Mesendoderm (in vitro differentiated cells): ENCODE results near the gene PER2.
"Not testable (repeated sequence)": the region's sequence is repeated elsewhere in the genome, so short reads cannot be mapped to it uniquely, and the experiment has no call there.

Source experiments
- DNase-seq: peaks from one replicate; pipeline ENCODE4 v3.0.0; 2013
- H2AK5ac ChIP-seq: 2 replicates; pipeline ENCODE4 v1.6.1; 2013; ENCODE audit warnings: low read length, inconsistent platforms
- H2BK120ac ChIP-seq: 2 replicates; pipeline ENCODE4 v1.6.1; 2013; ENCODE audit warnings: low read depth, mild to moderate bottlenecking, low read length, moderate library complexity, mixed read lengths
- H2BK15ac ChIP-seq: replicated peaks from 2 replicates; pipeline ENCODE4 v1.6.1; 2013; ENCODE audit warnings: low read depth, mild to moderate bottlenecking, moderate library complexity
- H2BK5ac ChIP-seq: 2 replicates; pipeline ENCODE4 v1.6.1; 2013; ENCODE audit warnings: low read length, inconsistent platforms
- H3K18ac ChIP-seq: 2 replicates; pipeline ENCODE4 v1.6.1; 2013; ENCODE audit warnings: mild to moderate bottlenecking, low read length, mixed read lengths
- H3K23ac ChIP-seq: one replicate; pipeline ENCODE4 v1.6.1; 2013; ENCODE audit warnings: low read length
- H3K27ac ChIP-seq: 2 replicates; pipeline ENCODE4 v1.5.1; 2013; ENCODE audit warnings: low read depth, mild to moderate bottlenecking, inconsistent platforms, low read length, moderate library complexity
- H3K27me3 ChIP-seq: 2 replicates; pipeline ENCODE4 v1.6.1; 2013; ENCODE audit warnings: low read length, control low read depth, mild to moderate bottlenecking, inconsistent platforms; ENCODE audit not compliant: insufficient read depth, poor library complexity
- H3K36me3 ChIP-seq: 2 replicates; pipeline ENCODE4 v1.6.1; 2013; ENCODE audit warnings: low read length, inconsistent platforms; ENCODE audit not compliant: control insufficient read depth, insufficient read depth
- H3K4ac ChIP-seq: one replicate; pipeline ENCODE4 v1.6.1; 2013; ENCODE audit warnings: low read depth, mild to moderate bottlenecking, low read length, moderate library complexity
- H3K4me1 ChIP-seq: 2 replicates; pipeline ENCODE4 v1.6.1; 2013; ENCODE audit warnings: low read depth, low read length, inconsistent platforms; ENCODE audit not compliant: control insufficient read depth
- H3K4me2 ChIP-seq: 2 replicates; pipeline ENCODE4 v1.6.1; 2013; ENCODE audit warnings: low read length
- H3K4me3 ChIP-seq: 2 replicates; pipeline ENCODE4 v1.5.1; 2013; ENCODE audit warnings: mild to moderate bottlenecking, low read length
- H3K56ac ChIP-seq: one replicate; pipeline ENCODE4 v1.6.1; 2013; ENCODE audit warnings: low read length
- H3K79me1 ChIP-seq: 2 replicates; pipeline ENCODE4 v1.6.1; 2013; ENCODE audit warnings: low read length, inconsistent platforms
- H3K79me2 ChIP-seq: 2 replicates; pipeline ENCODE4 v1.6.1; 2013; ENCODE audit warnings: mild to moderate bottlenecking, low read length; ENCODE audit not compliant: control insufficient read depth, insufficient read depth
- H3K9ac ChIP-seq: 2 replicates; pipeline ENCODE4 v1.6.1; 2013; ENCODE audit warnings: low read length, inconsistent platforms
- H4K5ac ChIP-seq: one replicate; pipeline ENCODE4 v1.6.1; 2013; ENCODE audit warnings: low read length
- H4K8ac ChIP-seq: one replicate; pipeline ENCODE4 v1.6.1; 2013; ENCODE audit warnings: low read depth, mild to moderate bottlenecking, control low read depth, low read length, moderate library complexity
- WGBS: extraction: QIAGEN DNeasy Blood & Tissue Kit; methylation state at CpG from one replicate; pipeline ENCODE4 v1.1.7; 2013; ENCODE audit warnings: low lambda C conversion rate, missing lambda C conversion rate; ENCODE audit not compliant: insufficient coverage; ENCODE audit errors: extremely low coverage; 5-methylcytosine and 5-hydroxymethylcytosine counted together

Gene PER2

GRCh38 chr2:238315031-238315595, 26.7 kb upstream of the PER2 start:
- no peaks in the 10 kb centered on the region for H3K79me1 ChIP-seq
- no peaks in the 10 kb centered on the region for H3K27me3 ChIP-seq
- H3K4me1 ChIP-seq, result no peaks in the 10 kb centered on the region
- no peak overlapping the region for H2BK120ac ChIP-seq
- no peak overlapping the region for H3K4ac ChIP-seq
- H3K56ac ChIP-seq, result no peak overlapping the region
- no peak overlapping the region for H2AK5ac ChIP-seq
- H3K4me3 ChIP-seq, result no peak overlapping the region
- no peak overlapping the region for H3K4me2 ChIP-seq
- no peak overlapping the region for H3K27ac ChIP-seq
- H3K79me2 ChIP-seq, result no peaks in the 10 kb centered on the region
- H2BK5ac ChIP-seq, result no peak overlapping the region
- no peak for DNase-seq
- no peak overlapping the region for H4K8ac ChIP-seq
- H3K9ac ChIP-seq, result no peak overlapping the region
- H3K23ac ChIP-seq, result no peak overlapping the region
- no peaks in the 10 kb centered on the region for H3K36me3 ChIP-seq
- no peak overlapping the region for H3K18ac ChIP-seq
- H2BK15ac ChIP-seq, result no peak overlapping the region
- WGBS, result no CpG with 5 or more reads among the region's 13 CpGs
- no peak overlapping the region for H4K5ac ChIP-seq

- no peak overlapping the region for H3K27ac ChIP-seq
- H3K4me3 ChIP-seq, result no peak overlapping the region
- no peak overlapping the region for H2AK5ac ChIP-seq
- H3K4me2 ChIP-seq, result no peak overlapping the region
- H3K36me3 ChIP-seq, result no peaks in the 10 kb centered on the region
- H3K18ac ChIP-seq, result no peak overlapping the region
- no peak overlapping the region for H4K8ac ChIP-seq
- no peaks in the 10 kb centered on the region for H3K79me1 ChIP-seq
- no peak overlapping the region for H2BK5ac ChIP-seq
- H4K5ac ChIP-seq, result no peak overlapping the region
- no peak overlapping the region for H2BK120ac ChIP-seq
- no peak for DNase-seq
- H3K27me3 ChIP-seq, result no peaks in the 10 kb centered on the region
- H3K56ac ChIP-seq, result no peak overlapping the region
- no peak overlapping the region for H3K9ac ChIP-seq
- H2BK15ac ChIP-seq, result no peak overlapping the region
- no peaks in the 10 kb centered on the region for H3K79me2 ChIP-seq
- no peaks in the 10 kb centered on the region for H3K4me1 ChIP-seq
- no peak overlapping the region for H3K23ac ChIP-seq
- H3K4ac ChIP-seq, result no peak overlapping the region
- no CpG with 5 or more reads among the region's 8 CpGs for WGBS
Measured at GRCh38 chr2:238314576-238314975, 26.2 kb upstream of the PER2 start.

GRCh38 chr2:238313991-238314350, 25.6 kb upstream of the PER2 start:
- Histone ChIP-seq H3K27me3 (no peaks in the 10 kb centered on the region), H3K36me3 (no peaks in the 10 kb centered on the region), H3K23ac (no peak overlapping the region), H2AK5ac (no peak overlapping the region), H3K4me1 (no peaks in the 10 kb centered on the region), H3K4ac (no peak overlapping the region), H3K9ac (no peak overlapping the region), H4K5ac (no peak overlapping the region), H3K79me1 (no peaks in the 10 kb centered on the region), H2BK5ac (no peak overlapping the region), H3K18ac (no peak overlapping the region), H2BK15ac (no peak overlapping the region), H4K8ac (no peak overlapping the region), H3K56ac (no peak overlapping the region), H3K4me2 (no peak overlapping the region), H3K79me2 (no peaks in the 10 kb centered on the region), H3K4me3 (no peak overlapping the region), H3K27ac (no peak overlapping the region), H2BK120ac (no peak overlapping the region)
- DNase-seq, result no peak
- WGBS, result no CpG with 5 or more reads among the region's 2 CpGs

- H3K4ac ChIP-seq, result no peak overlapping the region
- H2AK5ac ChIP-seq, result no peak overlapping the region
- no peak overlapping the region for H3K18ac ChIP-seq
- no peak overlapping the region for H3K9ac ChIP-seq
- no peaks in the 10 kb centered on the region for H3K79me2 ChIP-seq
- H2BK15ac ChIP-seq, result no peak overlapping the region
- no peak overlapping the region for H3K23ac ChIP-seq
- H3K56ac ChIP-seq, result no peak overlapping the region
- H3K27ac ChIP-seq, result no peak overlapping the region
- H4K5ac ChIP-seq, result no peak overlapping the region
- H3K4me2 ChIP-seq, result no peak overlapping the region
- no peak overlapping the region for H4K8ac ChIP-seq
- H3K4me3 ChIP-seq, result no peak overlapping the region
- H2BK5ac ChIP-seq, result no peak overlapping the region
- no peaks in the 10 kb centered on the region for H3K36me3 ChIP-seq
- no peak for DNase-seq
- H3K27me3 ChIP-seq, result no peaks in the 10 kb centered on the region
- no peaks in the 10 kb centered on the region for H3K79me1 ChIP-seq
- no CpG with 5 or more reads among the region's 8 CpGs for WGBS
- H3K4me1 ChIP-seq, result no peaks in the 10 kb centered on the region
- H2BK120ac ChIP-seq, result no peak overlapping the region
Measured at GRCh38 chr2:238313289-238313990, 25.0 kb upstream of the PER2 start.

GRCh38 chr2:238310721-238311120, 22.3 kb upstream of the PER2 start:
- not testable (repeated sequence) for H2BK5ac ChIP-seq, H3K79me2 ChIP-seq, H3K27ac ChIP-seq, H4K8ac ChIP-seq, H2AK5ac ChIP-seq, H3K36me3 ChIP-seq, H3K4me1 ChIP-seq, H4K5ac ChIP-seq, H3K4ac ChIP-seq, H3K27me3 ChIP-seq, H3K23ac ChIP-seq, H3K18ac ChIP-seq, H2BK120ac ChIP-seq, H3K56ac ChIP-seq, H3K79me1 ChIP-seq, DNase-seq, H3K4me2 ChIP-seq, H3K4me3 ChIP-seq, H2BK15ac ChIP-seq, H3K9ac ChIP-seq
- WGBS, result no CpG with 5 or more reads among the region's 14 CpGs

GRCh38 chr2:238308177-238308576, 19.8 kb upstream of the PER2 start:
- WGBS, result no CpG with 5 or more reads among the region's 2 CpGs
- Histone ChIP-seq H2AK5ac (no peak overlapping the region), H2BK15ac (no peak overlapping the region), H3K9ac (no peak overlapping the region), H3K36me3 (no peaks in the 10 kb centered on the region), H3K4me3 (no peak overlapping the region), H4K8ac (no peak overlapping the region), H4K5ac (no peak overlapping the region), H3K4ac (no peak overlapping the region), H3K18ac (no peak overlapping the region), H2BK120ac (no peak overlapping the region), H3K79me2 (no peaks in the 10 kb centered on the region), H2BK5ac (no peak overlapping the region), H3K56ac (no peak overlapping the region), H3K79me1 (no peaks in the 10 kb centered on the region), H3K27me3 (no peaks in the 10 kb centered on the region), H3K23ac (no peak overlapping the region), H3K27ac (no peak overlapping the region), H3K4me2 (no peak overlapping the region), H3K4me1 (no peaks in the 10 kb centered on the region)
- peak; percentile 49 for DNase-seq
